SHP77 (cell line): ENCODE data around the gene TRIB2.

Experiments used
- DNase-seq, 2 experiments: peaks; one replicate each; lab custom pipeline; 2025; lab: John Stamatoyannopoulos, UW

TRIB2 gene

GRCh38 chr2:12700989-12701388 is 15.7 kb upstream of the TRIB2 start:
- DNase-seq = no peak

- no peak for DNase-seq
These were observed 15.0 kb upstream of the TRIB2 start for GRCh38 chr2:12701786-12702167.

GRCh38 chr2:12702168-12703121 is 14.3 kb upstream of the TRIB2 start:
- DNase-seq = peak; percentile 37 to 67

- DNase-seq = no peak
These were observed 12.4 kb upstream of the TRIB2 start for GRCh38 chr2:12704378-12704777.

- no peak for DNase-seq
These were observed 11.5 kb upstream of the TRIB2 start for GRCh38 chr2:12705230-12705629.

- DNase-seq = no peak
These were observed 11.0 kb upstream of the TRIB2 start for GRCh38 chr2:12705742-12706141.

- DNase-seq = no peak
These were observed 8.1 kb upstream of the TRIB2 start for GRCh38 chr2:12708508-12709206.

- DNase-seq = no peak
These were observed 7.6 kb upstream of the TRIB2 start for GRCh38 chr2:12709207-12709522.

- no peak for DNase-seq
These were observed 6.4 kb upstream of the TRIB2 start for GRCh38 chr2:12710301-12710700.

- no peak for DNase-seq
These were observed 5.4 kb upstream of the TRIB2 start for GRCh38 chr2:12711339-12711738.

GRCh38 chr2:12712881-12713280 is 3.9 kb upstream of the TRIB2 start:
- DNase-seq = no peak

- DNase-seq = peak in 1 of 2 experiments; percentile 50
These were observed 2.1 kb upstream of the TRIB2 start for GRCh38 chr2:12714391-12715221.

GRCh38 chr2:12715258-12716031 is 1.3 kb upstream of the TRIB2 start:
- peak; percentile 53 to 63 for DNase-seq

GRCh38 chr2:12716032-12716281 is 779 bp upstream of the TRIB2 start:
- DNase-seq = peak; percentile 89 to 93

GRCh38 chr2:12717191-12718014 is 667 bp downstream of the TRIB2 start:
- DNase-seq = peak; percentile 48 to 83

- peak in 1 of 2 experiments; percentile 27 for DNase-seq
These were observed 1.4 kb downstream of the TRIB2 start for GRCh38 chr2:12718015-12718671.

- DNase-seq = peak in 1 of 2 experiments; percentile 26
These were observed 2.1 kb downstream of the TRIB2 start for GRCh38 chr2:12718711-12719399.

- no peak for DNase-seq
These were observed 2.9 kb downstream of the TRIB2 start for GRCh38 chr2:12719400-12720277.

- DNase-seq = peak in 1 of 2 experiments; percentile 12
These were observed 3.5 kb downstream of the TRIB2 start for GRCh38 chr2:12720278-12720620.
